Mucosa of rectum (tissue), 2 donors: ENCODE data around the gene OSCP1.

Experiments
- H3K27ac ChIP-seq, 2 donors: one replicate each; pipeline ENCODE4 v1.7.0; 2013; ENCODE audit warnings: inconsistent platforms in 2 of 2, low read depth in 2 of 2, low read length in 2 of 2
- H3K27me3 ChIP-seq, 2 donors: one replicate each; pipeline ENCODE4 v1.7.0; 2013; ENCODE audit warnings: low read length in 2 of 2; ENCODE audit not compliant: control insufficient read depth in 2 of 2, insufficient read depth in 2 of 2
- H3K36me3 ChIP-seq, 2 donors: one replicate each; pipeline ENCODE4 v1.7.0; 2013; ENCODE audit warnings: low read length in 2 of 2; ENCODE audit not compliant: control insufficient read depth in 2 of 2, insufficient read depth in 2 of 2
- H3K4me1 ChIP-seq, 2 donors: one replicate each; pipeline ENCODE4 v1.7.0; 2013; ENCODE audit warnings: low read length in 2 of 2, mild to moderate bottlenecking in 1 of 2; ENCODE audit not compliant: control insufficient read depth in 2 of 2, insufficient read depth in 2 of 2
- H3K4me3 ChIP-seq, 2 donors: one replicate each; pipeline ENCODE4 v1.7.0; 2013; ENCODE audit warnings: low read length in 2 of 2
- H3K9ac ChIP-seq, 2 donors: one replicate each; pipeline ENCODE4 v1.7.0; 2013; ENCODE audit warnings: low read length in 2 of 2, low read depth in 1 of 2, mild to moderate bottlenecking in 1 of 2
- H3K9me3 ChIP-seq, 2 donors: one replicate each; pipeline ENCODE4 v1.7.0; 2013; ENCODE audit warnings: low read length in 2 of 2; ENCODE audit not compliant: control insufficient read depth in 2 of 2
- donor health status: healthy.
- donor health status: Normal muscosa, but diverticular disease.

Gene OSCP1

GRCh38 chr1:36414384-36414783, 35.9 kb downstream of the OSCP1 start:
- no peak overlapping the region for H3K9ac ChIP-seq
- no peak overlapping the region for H3K27ac ChIP-seq
- H3K36me3 ChIP-seq = no peaks in the 10 kb centered on the region
- H3K9me3 ChIP-seq = no peaks in the 10 kb centered on the region
- H3K4me1 ChIP-seq = peaks cover 0 to 4% of the 10 kb centered on the region in 2 donors
- H3K4me3 ChIP-seq = no peak overlapping the region
- H3K27me3 ChIP-seq = no peaks in the 10 kb centered on the region

DNA sequence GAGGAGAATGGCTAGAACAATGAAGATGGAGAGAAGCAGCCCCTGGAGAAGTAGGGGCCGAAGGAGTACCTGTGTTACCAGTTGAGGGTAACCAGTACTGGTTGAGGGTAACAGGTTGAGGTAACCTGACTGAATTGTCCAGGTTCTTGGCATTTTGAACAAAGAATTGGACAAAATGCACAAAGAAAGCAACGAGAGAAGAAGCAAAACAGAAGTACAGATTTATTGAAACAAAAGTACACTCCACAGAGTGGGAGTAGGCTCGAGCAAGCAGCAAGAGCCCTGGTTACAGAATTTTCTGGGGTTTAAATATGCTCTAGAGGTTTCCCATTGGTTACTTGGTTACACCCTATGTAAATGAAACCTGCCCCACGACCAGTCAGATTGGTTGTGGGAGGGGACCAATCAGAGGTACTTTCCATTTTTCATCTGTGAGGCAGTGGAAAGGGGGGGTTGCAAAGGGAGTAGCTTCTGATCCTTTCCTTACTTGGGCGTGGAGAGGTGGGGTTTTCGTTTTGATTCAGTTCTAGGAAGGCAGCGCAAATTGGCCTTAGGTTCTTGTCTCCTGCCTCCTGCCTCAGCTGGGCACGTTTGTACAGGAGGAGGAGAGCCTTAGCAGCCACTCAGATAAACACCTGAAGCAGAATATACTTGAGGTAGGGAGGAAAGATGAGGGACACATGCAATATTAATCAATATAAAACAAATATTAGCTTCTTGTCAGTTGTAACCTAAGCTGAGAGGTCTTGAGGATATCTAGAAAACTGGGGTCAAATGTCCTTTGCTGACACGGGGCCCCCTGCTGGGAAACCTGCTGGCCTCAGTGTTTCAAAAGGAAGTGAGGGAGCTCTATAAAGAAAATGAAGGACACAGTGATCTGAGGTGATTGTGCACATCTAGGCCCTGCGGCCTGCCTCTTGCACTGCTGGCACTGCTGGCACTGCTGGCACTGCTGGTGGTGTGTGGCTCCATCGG, 38.3 kb downstream of the OSCP1 start:
- Histone ChIP-seq H3K4me1 (peaks cover 0 to 4% of the 10 kb centered on the region in 2 donors), H3K9ac (no peak overlapping the region), H3K27me3 (no peaks in the 10 kb centered on the region), H3K36me3 (no peaks in the 10 kb centered on the region), H3K27ac (no peak overlapping the region), H3K9me3 (no peaks in the 10 kb centered on the region), H3K4me3 (no peak overlapping the region)

DNA sequence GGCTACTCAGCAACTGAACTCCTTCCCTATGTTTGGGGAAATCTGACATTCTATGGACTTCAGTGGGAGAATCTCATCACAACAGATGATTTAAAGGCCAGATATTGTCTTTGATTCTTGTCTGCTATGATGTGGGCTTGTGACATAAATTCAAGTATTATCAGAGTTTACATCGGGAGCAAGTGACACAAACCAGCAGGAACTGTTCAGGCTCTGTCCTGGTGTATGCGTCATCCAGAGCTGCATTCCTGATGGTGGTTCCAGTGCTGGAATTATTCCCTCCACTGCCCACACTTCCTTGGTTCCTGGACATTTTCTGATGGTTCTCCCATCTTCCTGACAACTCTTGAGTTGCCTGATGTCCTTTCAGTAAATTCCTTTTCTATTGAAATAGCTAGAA, 41.8 kb downstream of the OSCP1 start:
- Histone ChIP-seq H3K4me3 (no peak overlapping the region), H3K27ac (no peak overlapping the region), H3K4me1 (no peaks in the 10 kb centered on the region)

GRCh38 chr1:36406440-36406839, 43.8 kb downstream of the OSCP1 start:
- Histone ChIP-seq H3K4me3 (no peak overlapping the region), H3K9me3 (no peaks in the 10 kb centered on the region), H3K27ac (no peak overlapping the region), H3K36me3 (no peaks in the 10 kb centered on the region), H3K9ac (no peak overlapping the region), H3K27me3 (no peaks in the 10 kb centered on the region), H3K4me1 (peaks cover 0 to 3% of the 10 kb centered on the region in 2 donors)

More for the DNA sequence above, 41.8 kb downstream of the OSCP1 start:
- no peak overlapping the region for H3K9ac ChIP-seq
- H3K36me3 ChIP-seq = no peaks in the 10 kb centered on the region
- H3K27me3 ChIP-seq = no peaks in the 10 kb centered on the region
- H3K9me3 ChIP-seq = no peaks in the 10 kb centered on the region

DNA sequence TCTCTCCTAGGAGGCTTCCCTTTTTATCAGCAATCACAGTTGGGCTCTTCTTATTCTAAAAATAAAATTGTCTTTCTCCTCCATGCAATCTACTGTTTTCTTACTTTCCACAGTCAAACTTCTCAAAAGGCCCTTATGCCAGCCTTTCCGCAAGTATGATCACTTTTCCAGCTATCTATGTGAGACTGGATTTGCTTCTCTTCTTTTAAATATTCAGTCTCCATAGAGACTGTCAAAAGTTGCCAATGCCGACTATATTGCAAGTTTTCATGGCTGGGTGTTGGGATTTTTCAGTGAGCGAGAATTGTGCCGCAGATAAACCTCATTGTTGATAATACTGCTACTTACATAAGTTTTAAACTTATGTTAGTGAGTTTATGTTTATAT, 47.8 kb downstream of the OSCP1 start:
- Histone ChIP-seq H3K4me3 (no peak overlapping the region), H3K9ac (no peak overlapping the region), H3K9me3 (no peaks in the 10 kb centered on the region), H3K36me3 (no peaks in the 10 kb centered on the region), H3K27ac (no peak overlapping the region), H3K27me3 (no peaks in the 10 kb centered on the region), H3K4me1 (peaks cover 0 to 5% of the 10 kb centered on the region in 2 donors)

GRCh38 chr1:36401602-36402503, 48.4 kb downstream of the OSCP1 start:
- no peaks in the 10 kb centered on the region for H3K9me3 ChIP-seq
- H3K4me3 ChIP-seq = peak overlapping the region in 1 of 2 donors; percentile 66
- H3K27me3 ChIP-seq = no peaks in the 10 kb centered on the region
- H3K4me1 ChIP-seq = peaks cover 3 to 5% of the 10 kb centered on the region in 2 donors
- peak overlapping the region in 1 of 2 donors; percentile 41 for H3K9ac ChIP-seq
- H3K27ac ChIP-seq = peak overlapping the region in 1 of 2 donors; percentile 70
- H3K36me3 ChIP-seq = no peaks in the 10 kb centered on the region

GRCh38 chr1:36400825-36401601, 49.2 kb downstream of the OSCP1 start:
- Histone ChIP-seq H3K4me1 (peaks cover 8 to 9% of the 10 kb centered on the region in 2 donors), H3K36me3 (no peaks in the 10 kb centered on the region), H3K4me3 (peak overlapping the region in 1 of 2 donors; percentile 66), H3K9ac (peak overlapping the region; percentile 10 to 41), H3K27ac (peak overlapping the region; percentile 51 to 75), H3K9me3 (no peaks in the 10 kb centered on the region), H3K27me3 (no peaks in the 10 kb centered on the region)

- Histone ChIP-seq H3K4me3 (peak overlapping the region in 1 of 2 donors; percentile 31), H3K27me3 (no peaks in the 10 kb centered on the region), H3K9me3 (no peaks in the 10 kb centered on the region), H3K27ac (peak overlapping the region in 1 of 2 donors; percentile 75), H3K4me1 (peaks cover 8 to 9% of the 10 kb centered on the region in 2 donors), H3K36me3 (no peaks in the 10 kb centered on the region), H3K9ac (peak overlapping the region; percentile 10 to 47)
Observed at GRCh38 chr1:36400514-36400824, 49.8 kb downstream of the OSCP1 start.

DNA sequence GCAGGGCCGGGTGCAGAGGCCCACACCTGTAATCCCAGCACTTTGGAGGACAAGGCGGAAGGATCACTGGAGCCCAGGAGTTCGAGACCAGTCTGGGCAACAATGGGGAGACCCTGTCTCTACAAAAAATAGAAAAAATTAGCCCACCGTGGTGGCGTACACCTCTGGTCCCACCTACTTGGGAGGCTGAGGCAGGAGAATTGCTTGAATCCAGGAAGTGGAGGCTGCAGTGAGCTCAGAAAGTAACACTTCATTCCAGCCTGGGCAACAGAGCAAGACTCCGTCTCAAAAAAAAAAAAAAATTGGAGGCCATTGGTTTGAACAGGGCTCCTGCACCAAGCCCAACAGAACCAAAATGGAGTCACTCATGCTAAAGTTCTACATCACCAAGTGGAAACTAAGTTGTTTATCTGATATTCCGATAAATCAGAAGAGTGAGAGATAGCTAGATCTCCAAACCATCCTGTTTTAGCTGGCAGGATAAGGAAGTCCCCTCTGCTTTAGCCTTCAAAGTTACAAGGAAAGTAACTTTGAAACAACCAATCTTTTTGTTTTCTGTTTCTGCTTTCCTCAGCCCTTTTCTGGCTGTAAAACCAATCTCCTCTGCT, 51.8 kb downstream of the OSCP1 start:
- no peaks in the 10 kb centered on the region for H3K9me3 ChIP-seq
- no peak overlapping the region for H3K9ac ChIP-seq
- peak overlapping the region in 1 of 2 donors; percentile 96 for H3K4me3 ChIP-seq
- peaks cover 0 to 8% of the 10 kb centered on the region in 2 donors for H3K36me3 ChIP-seq
- H3K4me1 ChIP-seq = peaks cover 8 to 9% of the 10 kb centered on the region in 2 donors
- no peaks in the 10 kb centered on the region for H3K27me3 ChIP-seq
- H3K27ac ChIP-seq = peak overlapping the region in 1 of 2 donors; percentile 87
